HG03175 (cell line): ENCODE measurements around the gene AOC1.

Experiments
- ATAC-seq: cut with Tn5 transposase; IDR thresholded peaks from one replicate; pipeline ENCODE4 v1.9.1; 2021; ENCODE audit warnings: mild to moderate bottlenecking, moderate library complexity; ENCODE audit not compliant: unreplicated experiment

AOC1 gene

DNA sequence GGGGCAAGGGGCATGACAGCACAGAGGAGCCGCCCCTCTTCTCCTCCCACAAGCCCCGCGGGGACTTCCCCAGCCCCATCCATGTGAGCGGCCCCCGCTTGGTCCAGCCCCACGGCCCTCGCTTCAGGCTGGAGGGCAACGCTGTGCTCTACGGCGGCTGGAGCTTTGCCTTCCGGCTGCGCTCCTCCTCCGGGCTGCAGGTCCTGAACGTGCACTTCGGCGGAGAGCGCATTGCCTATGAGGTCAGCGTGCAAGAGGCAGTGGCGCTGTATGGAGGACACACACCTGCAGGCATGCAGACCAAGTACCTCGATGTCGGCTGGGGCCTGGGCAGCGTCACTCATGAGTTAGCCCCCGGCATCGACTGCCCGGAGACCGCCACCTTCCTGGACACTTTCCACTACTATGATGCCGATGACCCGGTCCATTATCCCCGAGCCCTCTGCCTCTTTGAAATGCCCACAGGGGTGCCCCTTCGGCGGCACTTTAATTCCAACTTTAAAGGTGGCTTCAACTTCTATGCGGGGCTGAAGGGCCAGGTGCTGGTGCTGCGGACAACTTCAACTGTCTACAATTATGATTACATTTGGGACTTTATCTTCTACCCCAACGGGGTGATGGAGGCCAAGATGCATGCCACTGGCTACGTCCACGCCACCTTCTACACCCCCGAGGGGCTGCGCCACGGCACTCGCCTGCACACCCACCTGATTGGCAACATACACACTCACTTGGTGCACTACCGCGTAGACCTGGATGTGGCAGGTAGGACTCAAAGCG, 5.1 kb downstream of the AOC1 start:
- ATAC-seq, result no peak

- ATAC-seq, result no peak
Measured at GRCh38 chr7:150858236-150859197, 6.2 kb downstream of the AOC1 start.

GRCh38 chr7:150860291-150860977, 8.1 kb downstream of the AOC1 start:
- no peak for ATAC-seq

GRCh38 chr7:150860978-150861295, 8.6 kb downstream of the AOC1 start:
- no peak for ATAC-seq

DNA sequence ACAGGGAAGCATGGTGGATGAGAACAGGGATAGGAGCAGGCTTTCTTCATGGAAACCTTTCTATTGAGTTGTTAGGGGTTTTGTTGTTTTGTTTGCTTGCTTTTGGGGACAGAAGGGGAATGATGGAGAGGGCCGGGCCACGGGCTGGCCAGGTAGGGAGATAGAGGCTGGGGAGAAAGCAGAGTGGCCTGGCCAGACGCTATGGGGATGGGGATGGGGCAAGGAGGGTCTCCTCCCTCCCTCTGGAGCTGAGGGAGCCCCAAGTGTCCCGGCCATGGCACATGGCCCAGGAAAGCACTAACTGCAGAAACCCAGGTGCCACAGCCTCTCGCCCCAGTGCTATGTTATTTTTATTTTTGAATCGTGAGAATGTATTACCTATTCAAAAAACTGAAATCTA, 10.0 kb downstream of the AOC1 start:
- no peak for ATAC-seq

DNA sequence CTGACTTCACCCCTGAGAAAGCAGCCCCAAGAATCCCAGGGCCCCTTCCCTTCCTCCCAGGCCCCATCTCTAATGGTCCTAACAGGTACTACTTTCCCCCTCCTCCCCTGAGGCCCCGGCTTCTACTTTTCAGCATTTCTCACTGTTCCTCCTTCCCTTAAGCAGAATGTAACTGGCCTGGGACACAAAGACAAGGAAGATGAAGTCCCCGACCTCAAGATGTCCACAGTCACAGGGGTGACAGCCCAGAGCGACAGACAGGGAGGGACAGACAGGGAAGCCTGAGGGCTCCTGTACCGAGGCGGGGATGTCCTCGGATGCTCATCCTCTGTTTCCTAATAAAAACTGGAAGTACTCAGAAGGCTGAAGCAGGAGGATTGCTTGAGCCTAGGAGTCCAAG, 11.6 kb downstream of the AOC1 start:
- ATAC-seq, result no peak

DNA sequence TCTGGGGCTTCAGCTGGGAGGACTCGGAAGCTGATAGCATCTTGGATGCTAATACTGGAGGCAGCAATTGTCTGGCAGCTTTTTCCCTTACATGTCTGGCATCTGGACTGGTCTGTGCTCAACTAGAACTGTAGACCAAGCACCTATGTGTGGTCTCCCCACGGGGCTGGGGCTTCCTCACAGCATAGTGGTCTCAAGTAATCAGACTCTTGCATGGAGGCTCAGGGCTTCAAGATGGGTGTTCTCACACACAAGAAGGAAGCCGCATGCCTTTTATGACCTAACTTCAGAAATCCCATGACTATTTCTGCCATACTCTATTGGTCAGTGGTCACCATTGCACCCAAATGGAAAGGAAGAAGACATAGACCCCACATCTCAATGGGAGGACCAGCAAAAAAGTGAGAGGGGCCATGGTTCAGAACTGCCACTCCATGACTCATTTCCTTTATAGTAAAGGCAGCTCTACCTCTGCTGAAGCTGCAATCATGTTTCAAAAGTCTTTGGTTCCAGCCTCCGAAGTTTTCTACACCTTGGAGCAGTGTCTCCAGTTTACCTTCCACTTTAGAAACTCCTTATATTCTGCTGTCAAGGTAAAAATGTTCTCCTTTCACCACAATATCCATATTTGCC, 14.7 kb downstream of the AOC1 start:
- ATAC-seq, result no peak

GRCh38 chr7:150867605-150868004, 15.3 kb downstream of the AOC1 start:
- no peak for ATAC-seq

DNA sequence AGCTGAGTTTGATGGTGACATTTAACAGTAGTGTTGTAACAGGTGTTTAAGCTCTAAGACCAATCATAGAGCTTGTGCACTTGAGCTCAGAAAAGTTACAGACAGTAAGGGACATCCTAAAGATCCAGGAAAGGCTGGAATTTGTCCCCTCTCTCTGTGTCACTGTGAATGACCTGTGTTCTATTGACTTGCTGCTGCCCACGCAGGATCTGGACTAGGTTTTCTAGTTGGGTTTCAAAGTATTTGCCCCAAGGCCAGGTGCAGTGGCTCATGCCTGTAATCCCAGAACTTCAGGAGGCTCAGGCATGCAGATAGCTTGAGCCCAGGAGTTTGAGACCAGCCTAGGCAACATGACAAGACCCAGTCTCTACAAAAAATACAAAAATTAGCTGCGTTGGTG, 17.1 kb downstream of the AOC1 start:
- ATAC-seq, result no peak

- no peak for ATAC-seq
Measured at GRCh38 chr7:150871601-150872000, 19.3 kb downstream of the AOC1 start.

DNA sequence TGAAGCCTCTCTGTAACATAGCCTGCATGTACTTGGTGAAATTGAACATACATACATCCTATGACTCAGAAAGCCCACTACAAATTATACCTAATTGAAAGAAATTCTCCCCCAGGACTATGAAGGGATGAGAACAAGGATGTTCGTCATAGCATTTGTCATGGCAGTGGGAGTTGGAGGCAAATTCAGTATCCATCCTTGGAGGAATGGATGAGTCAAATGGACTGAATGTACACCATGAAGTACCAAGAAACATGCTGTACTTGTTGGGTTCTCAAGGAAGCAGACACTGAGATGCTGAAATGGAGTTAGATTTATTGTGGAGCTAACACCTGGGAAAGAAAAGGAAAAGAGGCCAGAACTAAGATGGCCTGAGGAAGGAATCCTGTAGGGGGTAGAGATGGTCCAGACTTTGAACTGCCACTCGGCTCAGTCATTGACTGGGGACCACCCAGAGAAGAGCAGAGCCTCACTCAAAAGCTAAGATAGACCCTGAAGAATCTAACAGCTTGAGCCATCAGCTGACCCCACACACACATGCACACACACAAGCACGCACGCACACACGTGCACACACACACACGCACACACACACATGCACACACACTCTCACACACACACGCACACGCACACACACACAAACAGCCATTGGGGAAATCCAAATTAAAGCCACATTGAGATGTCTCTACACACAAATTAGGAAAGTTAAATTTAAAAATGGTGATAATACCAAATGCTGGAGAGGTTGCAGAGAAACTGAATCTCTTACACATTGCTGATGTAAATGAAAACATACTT, 22.3 kb downstream of the AOC1 start:
- no peak for ATAC-seq

DNA sequence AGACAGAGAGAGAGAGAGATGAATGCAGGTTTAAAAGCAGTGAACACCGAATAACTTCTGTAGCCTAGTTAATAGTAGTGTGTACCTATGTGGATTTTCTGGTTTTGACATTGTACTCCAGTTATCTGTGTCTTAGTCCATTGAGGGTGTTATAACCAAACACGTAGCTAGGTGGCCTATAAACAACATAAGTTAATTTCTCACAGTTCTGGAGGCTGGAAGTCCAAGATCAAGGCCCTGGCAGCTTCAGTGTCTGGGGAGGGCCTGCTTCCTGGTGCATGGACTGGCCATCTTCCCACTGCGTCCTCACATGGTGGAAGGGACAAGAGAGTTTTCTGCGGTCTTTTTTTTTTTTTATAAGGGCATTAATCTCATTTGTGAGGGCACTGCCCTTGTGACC, 23.5 kb downstream of the AOC1 start:
- ATAC-seq, result no peak

- ATAC-seq, result no peak
Measured at GRCh38 chr7:150876817-150877526, 24.7 kb downstream of the AOC1 start.

- ATAC-seq, result no peak
Measured at GRCh38 chr7:150877536-150877935, 25.2 kb downstream of the AOC1 start.

DNA sequence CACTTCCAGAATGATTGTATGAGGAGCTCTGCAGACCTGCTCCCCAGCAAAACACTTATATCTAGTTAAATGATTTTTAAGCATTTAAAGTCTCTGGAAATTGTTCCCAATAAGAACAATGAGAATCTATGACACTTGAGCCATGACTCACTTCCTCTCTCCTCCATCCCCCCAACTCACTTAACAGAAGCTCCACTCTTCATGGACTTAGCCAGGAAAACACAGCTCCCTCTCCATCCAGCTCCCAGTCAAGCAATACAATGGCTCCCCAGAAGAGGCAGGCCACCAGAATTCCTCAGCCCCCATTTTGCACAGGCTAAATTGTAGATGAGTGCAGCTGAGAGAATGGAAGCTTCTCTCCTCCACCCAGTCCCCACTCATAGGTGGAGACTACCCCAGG, 27.0 kb downstream of the AOC1 start:
- ATAC-seq, result no peak

DNA sequence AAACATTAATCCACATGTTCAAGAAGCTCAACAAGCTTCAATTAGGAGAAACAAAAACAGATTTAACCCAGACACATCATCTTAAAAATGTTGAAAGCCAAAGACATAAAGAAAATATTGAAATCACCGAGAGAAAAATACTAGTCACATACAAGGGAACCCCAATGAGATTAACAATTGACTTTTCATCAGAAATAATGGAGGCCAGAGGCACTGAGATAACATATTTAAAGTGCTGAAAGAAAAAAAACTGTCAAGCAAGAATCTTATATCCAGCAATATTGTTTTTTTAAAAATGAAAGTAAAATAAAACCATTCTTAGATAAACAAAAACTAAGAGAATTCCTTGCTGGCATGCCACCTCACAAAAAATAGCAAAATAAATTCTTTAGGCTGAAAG, 28.9 kb downstream of the AOC1 start:
- no peak for ATAC-seq

DNA sequence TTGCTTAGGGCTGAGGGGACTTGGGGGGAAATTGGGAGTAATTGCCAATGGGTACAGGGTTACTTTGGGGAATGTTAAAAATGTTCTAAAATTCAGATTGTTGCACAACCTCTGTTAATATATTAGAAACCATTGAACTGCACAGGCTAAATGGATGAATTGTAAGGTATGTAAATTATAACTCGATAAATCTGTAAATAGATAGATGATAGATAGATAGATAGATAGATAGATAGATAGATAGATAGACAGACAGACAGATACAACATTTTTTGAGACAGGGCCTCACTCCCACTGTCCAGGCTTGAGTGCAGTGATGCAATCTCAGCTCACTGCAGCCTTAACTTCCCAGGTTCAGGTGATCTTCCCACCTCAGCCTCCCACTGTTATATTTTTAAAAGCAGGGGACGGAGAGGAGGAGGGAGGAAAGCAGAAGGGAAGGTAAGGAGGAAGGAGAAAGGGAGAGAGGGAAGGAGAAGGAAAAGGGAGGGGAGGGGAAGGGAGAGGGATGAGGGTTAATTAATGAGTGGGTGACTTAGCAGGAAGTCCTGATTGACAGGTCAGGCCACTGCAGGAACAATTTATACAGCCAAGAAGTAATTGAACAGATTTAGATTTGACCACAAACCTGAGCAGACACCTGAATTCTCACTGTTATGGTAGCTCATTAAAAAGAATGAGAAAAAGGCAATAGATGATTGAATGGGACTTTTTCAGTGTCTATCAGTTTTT, 38.7 kb downstream of the AOC1 start:
- ATAC-seq, result no peak

DNA sequence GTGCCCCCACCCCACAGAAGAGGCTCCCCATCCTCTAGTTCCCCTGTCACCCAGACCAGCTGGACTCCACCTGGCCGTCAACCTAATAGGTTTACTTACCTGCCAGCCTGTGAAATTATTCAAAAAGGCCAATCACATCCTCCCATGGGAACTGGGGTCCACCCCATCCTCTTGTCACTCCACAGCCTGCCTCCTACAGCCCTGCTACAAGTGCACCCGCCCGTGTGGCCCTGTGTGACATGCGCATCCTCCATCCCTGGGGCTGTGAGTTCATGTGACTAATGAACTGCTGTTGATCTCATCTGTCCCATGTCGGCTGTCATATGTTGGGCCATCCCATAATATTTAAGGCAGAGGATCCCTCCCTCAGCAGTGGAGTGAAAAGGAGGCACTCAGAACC, 39.4 kb downstream of the AOC1 start:
- no peak for ATAC-seq

DNA sequence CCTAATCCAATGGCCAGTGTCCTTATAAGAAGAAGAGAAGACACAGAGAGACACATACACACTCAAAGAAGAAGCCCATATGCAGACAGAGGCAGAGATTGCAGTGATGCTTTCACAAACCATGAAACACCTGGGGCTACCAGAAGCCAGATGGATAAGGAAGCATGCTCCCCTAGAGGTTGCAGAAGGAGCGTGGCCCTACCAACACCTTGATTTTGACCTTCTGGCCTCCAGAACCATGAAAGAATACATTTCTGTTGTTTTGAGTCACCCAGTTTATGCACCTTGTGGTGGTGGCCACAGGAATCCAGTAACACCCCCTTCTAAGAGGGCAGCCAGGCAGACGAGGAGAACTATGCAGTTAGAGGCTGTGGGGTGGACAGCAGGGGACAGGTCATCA, 43.5 kb downstream of the AOC1 start:
- ATAC-seq, result no peak
